Hindlimb muscle (tissue), 1 donor: ENCODE data around the gene GEMIN7. TPM values are rescaled to one million over a fixed set of nuclear protein-coding genes. Genes with fewer than 3 reads are reported as not detected.

Experiments
- DNase-seq: peaks from one replicate; pipeline ENCODE4 v3.0.0-alpha.2; 2013
- polyA plus RNA-seq: library from polyadenylated mRNA; unstranded; fragments of 120-200 nt; gene quantifications from one replicate; pipeline ENCODE4 v1.2.1, GENCODE V29; 2013; ENCODE audit not compliant: insufficient read length

The GEMIN7 gene
- polyA plus RNA-seq, 1 donor: 22.6 TPM

DNA sequence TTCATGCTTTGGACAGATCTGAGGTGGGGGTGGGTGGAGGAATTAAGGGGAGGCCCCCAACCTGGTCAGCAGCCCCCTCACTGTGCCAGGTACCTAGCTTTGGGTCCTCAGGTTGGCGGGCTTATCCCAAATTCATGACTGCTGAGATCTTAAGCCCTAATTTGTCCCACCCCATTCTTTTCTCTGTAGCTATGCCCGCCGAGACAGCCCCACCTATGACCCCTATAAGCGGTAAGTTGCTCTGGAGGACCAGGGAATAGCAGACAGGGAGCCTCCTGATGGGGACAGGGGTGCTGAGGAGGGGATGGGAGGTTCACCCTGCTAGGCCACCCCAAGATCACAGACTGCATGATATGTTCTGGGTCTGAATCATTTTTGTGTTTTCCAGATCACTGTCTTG is 17.1 kb upstream of the GEMIN7 start:
- no peak for DNase-seq

GRCh38 chr19:45063851-45064801 is 14.9 kb upstream of the GEMIN7 start:
- no peak for DNase-seq

DNA sequence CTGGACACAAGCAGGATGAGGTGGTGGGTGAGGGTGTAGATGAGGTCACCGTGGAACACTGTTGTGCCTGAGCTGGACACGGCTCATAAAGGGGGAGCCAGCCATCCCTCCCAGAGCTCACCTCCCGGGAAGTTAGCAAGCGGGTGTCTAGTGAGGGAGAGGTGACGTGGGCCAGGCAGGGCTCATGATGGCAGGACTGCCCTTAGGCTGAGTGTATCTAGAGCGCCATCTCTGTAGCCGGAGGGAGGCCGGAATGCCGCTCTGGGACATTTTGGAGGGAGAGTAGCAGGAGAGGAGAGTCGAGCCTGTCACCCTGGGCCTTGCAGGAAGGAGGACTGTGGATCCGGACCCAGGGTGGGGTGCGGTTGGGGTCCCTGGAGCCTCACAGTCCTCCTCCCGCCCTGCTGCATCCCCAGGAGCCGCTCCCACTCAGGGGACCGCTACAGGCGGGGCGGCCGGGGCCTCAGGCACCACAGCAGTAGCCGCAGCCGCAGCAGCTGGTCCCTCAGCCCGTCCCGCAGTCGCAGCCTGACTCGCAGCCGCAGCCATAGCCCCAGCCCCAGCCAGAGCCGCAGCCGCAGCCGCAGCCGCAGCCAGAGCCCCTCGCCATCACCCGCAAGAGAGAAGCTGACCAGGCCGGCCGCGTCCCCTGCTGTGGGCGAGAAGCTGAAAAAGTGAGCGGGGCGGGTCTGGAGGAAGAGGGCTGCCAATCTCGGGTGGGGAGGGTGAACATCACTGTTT is 12.0 kb upstream of the GEMIN7 start:
- DNase-seq: no peak

- no peak for DNase-seq
These were observed 11.0 kb upstream of the GEMIN7 start for GRCh38 chr19:45068041-45068440.

GRCh38 chr19:45069056-45069455 is 10.0 kb upstream of the GEMIN7 start:
- DNase-seq: no peak

- no peak for DNase-seq
These were observed 8.8 kb upstream of the GEMIN7 start for GRCh38 chr19:45070214-45070613.

DNA sequence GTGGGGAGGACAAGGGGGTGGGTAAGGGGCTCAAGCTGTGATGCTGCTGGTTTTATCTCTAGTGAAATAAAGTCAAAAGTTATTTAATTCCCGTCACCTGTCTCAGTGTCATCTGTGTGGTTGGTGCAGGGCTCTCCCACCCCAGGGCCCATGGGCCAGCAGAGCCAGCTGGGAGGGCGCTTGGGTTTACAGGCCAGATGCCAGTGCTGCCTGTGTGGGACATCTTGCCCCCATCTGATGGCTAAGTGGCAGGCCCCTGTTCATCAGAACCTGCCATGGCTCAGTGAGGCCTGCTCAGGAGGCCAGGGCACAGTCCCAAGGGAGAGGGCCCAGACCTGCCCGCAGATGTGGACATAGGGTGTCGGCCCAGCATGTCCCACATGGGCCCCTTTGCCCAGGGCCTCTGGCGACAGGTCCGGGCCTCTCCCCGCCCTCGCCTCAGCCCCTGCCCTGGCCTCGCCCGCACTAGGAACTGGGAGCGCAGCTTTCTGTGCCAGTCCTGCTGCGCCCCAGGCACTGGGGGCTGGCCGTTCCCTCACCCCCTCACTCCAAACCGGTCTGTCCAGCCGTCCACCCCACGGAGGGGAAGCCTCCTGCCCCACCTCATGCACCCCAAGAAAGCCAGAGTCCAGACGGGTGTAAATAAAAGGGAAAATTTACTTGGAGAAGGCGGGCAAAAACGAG is 8.1 kb upstream of the GEMIN7 start:
- no peak for DNase-seq

DNA sequence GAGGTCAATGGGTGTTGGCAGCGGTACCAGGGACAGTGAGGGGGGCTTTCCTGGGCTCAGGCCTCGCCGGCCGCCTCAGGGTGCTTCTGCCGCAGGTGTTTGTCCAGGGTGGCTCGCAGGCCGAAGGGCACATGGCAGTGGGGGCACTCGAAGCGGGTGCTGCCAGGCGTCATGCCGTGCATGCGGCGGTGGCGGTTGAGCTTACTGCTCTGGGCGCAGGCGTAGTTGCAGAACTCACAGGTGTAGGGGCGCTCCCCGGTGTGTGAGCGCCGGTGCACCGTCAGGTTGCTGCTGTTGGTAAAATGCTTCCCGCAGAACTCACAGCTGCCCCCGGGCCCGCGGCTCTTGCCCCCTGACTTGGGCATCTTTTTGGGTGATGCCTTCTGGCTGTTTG is 7.5 kb upstream of the GEMIN7 start:
- DNase-seq: no peak

- DNase-seq: no peak
These were observed 6.9 kb upstream of the GEMIN7 start for GRCh38 chr19:45071969-45072790.

GRCh38 chr19:45074744-45075300 is 4.2 kb upstream of the GEMIN7 start:
- no peak for DNase-seq

GRCh38 chr19:45075301-45076028 is 3.6 kb upstream of the GEMIN7 start:
- peak; percentile 30 for DNase-seq

- DNase-seq: peak; percentile 40
These were observed 2.8 kb upstream of the GEMIN7 start, which contains the start of gene ZNF296 for GRCh38 chr19:45076029-45076850. Gene ZNF296, minus strand, starts transcription at chr19:45076478. Its CDS starts 105 bp downstream, at chr19:45076373.

GRCh38 chr19:45076851-45077730 is 2.0 kb upstream of the GEMIN7 start:
- no peak for DNase-seq

DNA sequence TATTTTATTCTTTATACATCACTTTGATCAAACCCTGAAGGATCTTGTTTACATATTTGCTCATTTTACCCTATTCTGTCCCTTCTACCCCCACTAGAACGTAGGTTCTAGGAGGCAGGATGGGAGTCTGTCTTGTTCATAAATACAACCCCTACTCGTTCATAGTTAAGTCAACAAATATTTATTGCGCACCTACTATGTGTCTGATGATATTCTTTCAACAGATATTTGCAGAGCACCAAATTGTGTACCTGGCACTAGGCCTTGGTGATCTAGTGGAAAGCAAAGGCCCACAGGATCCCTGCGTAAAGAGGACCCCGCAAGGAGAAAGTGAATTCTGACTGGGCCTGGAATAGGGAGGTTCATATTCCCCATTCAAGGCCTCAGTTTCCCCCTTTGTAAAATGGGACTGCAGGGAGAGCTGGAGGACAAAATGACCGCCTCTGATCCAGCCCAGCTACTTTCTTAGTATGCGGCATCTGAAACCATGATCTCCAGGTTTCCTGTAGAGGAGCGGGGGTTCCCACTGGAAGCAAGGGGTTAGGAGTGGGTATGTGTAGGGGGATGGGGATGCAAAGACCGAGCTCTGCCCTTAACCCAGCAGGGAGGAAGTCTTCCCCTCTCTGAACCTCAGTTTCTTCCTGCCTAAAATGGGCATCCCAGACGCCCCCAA is 534 bp upstream of the GEMIN7 start:
- DNase-seq: no peak

DNA sequence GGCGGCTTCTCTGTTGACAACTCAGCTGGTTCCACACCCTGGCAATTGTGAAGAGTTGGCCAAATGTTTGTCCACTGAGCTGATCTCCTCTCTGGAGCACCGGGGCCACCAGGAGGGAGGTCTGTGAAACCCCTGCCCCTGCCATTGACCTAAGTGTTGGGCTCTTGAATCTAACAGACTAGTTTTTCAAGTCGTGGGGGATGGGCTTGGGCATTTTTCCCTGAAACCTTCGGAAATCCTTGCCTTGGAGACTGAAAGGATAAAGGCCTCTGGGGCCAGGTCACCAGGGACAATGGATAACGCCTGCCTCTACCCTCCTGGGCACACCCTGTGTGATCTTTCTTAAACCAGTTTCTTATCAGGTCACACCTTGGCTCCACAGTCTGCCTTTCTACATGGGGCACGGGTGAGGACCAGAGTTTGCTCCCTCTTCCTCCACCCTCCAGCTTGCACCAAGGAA is 881 bp downstream of the GEMIN7 start:
- DNase-seq: no peak

DNA sequence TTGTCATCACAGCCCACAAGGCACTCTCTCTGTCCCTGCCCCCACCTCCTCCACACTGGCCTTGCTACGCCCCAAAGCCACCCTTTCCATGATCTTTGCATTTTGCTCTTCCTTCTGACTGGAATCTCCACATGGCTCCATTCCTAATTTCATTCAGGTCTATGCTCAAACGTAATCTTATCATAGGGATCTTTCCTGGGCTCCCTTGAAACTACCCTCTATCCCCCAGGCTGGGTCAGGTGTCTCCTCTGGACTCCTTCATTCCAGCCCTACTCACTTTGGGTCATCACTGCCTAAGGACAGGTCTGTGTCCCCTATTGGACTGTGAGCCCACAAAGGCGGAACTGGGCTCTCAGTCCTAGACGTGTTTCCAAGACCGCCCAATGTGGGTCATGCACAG is 3.1 kb downstream of the GEMIN7 start:
- no peak for DNase-seq

DNA sequence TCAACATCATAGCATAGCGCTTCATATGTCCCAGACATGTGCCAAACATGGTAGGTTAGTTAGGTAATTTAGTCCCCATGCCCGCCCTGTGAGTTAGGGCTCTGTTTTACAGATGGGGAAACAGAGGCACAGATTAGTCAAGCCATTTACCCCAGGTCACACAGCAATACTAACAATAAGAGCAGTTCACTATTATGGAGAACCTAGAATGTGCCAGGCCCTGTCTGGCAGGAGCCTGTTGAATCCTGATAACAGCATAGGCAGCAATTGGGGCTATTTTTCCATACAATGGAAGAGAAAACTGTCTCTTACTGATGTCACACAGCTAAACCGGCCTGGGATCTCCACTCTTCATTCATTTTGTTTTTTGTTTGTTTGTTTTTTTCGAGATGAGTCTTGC is 7.4 kb downstream of the GEMIN7 start:
- DNase-seq: no peak

DNA sequence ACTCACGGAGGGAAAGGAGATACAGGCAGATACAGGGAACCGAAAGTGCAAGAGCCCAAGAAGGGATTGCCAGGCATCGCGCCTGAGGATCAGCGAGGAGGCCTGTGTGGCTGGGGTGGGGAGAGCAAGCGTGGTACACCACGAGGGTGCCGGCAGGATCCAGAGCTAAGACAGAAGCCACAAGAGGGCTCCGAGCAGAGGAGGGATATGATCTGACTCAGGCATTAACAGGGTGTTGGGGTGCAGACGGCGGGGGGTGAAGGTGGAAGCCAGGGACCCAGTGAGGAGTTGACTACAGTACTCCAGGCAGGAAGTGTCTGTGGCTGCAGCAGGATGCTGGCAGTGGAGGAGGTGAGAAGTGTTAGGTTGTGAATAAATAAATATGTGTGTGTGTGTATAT is 8.5 kb downstream of the GEMIN7 start:
- no peak for DNase-seq
